Body of pancreas (tissue), 4 donors: ENCODE results near the gene TSPAN32.

Experiments used
- CTCF ChIP-seq, 7 experiments: fragments of 450-650 bp in 4 of 7; fragments of 200-600 bp in 3 of 7; sonication (generic) in 3 of 7; IDR thresholded peaks; one replicate each; pipeline ENCODE4 v1.5.1; 2016 to 2019; ENCODE audit warnings: antibody characterized with exemption in 7 of 7
- POLR2A ChIP-seq, 3 donors: fragments of 450-650 bp; IDR thresholded peaks; one replicate each; pipeline ENCODE4 v1.6.1; 2016; ENCODE audit warnings: antibody characterized with exemption in 3 of 3, mild to moderate bottlenecking in 2 of 3

- TF ChIP-seq CTCF (IDR thresholded peaks at IDR 0.05) (no peak), POLR2A (IDR thresholded peaks at IDR 0.05) (no peak)
Measured at GRCh38 chr11:2325719-2326118, 23.9 kb downstream of the TSPAN32 start.
